ENCODE results near the gene MAP4. TPM values are rescaled to one million over a fixed set of nuclear protein-coding genes. Genes with fewer than 3 reads are reported as not detected.

Gene MAP4
- polyA plus RNA-seq, 3 donors, result 6.2 to 24.1 (median 18.4) TPM

DNA sequence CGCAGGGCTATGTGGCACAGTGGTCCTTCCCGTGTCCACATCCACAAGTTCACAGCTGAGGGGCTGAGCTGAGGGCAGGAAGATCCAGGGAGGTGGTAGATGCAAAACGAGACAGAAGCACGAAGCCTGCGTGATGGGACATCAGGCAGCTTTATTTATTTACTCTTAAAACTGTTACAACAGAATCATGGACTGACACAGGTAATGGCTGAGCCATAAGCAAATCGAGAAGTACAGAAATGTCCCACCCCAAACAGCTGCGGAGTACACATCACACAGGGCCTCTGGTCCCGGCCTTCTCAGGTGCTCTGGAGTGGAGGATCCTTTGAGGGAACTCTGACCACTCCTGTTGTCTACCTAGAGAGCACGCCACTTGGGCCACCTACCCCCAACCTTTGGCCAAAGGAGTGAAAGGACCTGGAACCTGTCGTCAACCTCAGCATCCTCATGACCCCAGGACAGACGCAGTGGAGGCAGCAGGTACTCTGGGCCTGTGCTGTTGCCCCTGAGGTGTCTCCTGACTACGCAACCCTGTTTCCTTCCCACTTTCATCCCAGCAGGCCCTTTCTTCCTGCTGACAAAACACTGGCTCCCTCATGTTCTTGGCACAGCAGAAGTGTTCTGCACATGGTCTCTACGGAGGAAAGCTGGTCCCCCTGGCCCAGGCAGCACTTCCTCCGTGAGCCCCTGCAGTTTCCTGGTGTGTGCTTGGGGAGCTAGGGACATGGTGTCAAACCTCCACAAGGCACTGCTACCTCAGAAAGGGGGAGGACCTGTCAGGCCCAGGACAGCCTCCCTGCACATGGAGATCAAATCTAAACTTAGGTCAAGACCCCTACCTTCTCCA lies 165.4 kb downstream of the MAP4 start:
- H3K9ac ChIP-seq (ENCODE audit: insufficient read depth, low read length, poor library complexity, severe bottlenecking), result no peak overlapping the region
- TF ChIP-seq CTCF (IDR thresholded peaks at IDR 0.05), result no peak
- H3K4me3 Mint-ChIP-seq, result no peak overlapping the region

DNA sequence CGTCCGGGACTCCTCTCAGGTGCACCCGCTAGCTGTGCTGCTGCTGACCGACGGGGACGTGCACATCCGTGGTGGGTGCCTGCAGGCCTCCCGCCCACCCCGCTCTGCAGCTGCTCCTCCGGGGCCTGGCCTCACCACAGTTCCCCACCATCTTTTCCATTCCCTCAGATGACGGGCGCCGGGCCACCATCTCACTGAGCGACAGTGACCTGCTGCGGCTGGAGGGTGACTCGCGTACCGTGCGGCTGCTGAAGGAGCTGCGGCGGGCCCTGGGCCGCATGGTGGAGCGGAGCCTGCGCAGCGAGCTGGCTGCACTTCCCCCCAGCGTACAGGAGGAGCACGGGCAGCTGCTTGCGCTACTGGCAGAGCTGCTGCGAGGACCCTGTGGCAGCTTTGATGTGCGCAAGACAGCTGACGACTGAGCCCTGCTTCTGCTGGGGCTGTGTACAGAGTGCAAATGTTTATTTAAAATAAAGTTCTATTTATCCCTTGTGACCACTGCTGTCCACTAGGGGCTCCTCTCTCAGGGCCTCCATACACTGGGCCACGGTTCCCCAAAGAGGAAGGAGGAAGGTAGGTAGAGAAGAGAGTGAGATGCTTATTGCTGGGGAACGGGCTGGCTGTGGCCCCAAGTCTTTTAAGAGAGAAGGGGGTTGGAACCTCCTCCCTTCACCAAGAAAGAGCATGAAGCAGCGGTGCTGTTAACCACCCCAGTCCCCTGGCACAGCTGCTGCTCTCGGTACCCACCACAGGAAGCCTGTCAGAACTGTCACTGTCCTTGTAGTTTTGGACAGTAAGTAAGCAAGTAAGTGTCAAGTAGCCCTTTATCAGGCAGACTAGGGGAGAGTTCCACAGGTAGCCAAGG lies 166.3 kb downstream of the MAP4 start:
- Histone ChIP-seq H3K27ac (ENCODE audit: low read depth in 1 of 2, low read length in 2 of 2) (no peak overlapping the region), H3K36me3 (replicated peaks in 1 of 2; ENCODE audit: control insufficient read depth in 1 of 2, insufficient read depth in 2 of 2, low read length in 2 of 2) (peaks cover 75 to 97% of the 10 kb centered on the region in 2 donors), H3K27me3 (ENCODE audit: control insufficient read depth in 2 of 2, insufficient read depth in 2 of 2, low read length in 2 of 2) (no peaks in the 10 kb centered on the region), H2AFZ (ENCODE audit: insufficient read depth, low read depth, low read length, poor library complexity, severe bottlenecking) (no peak overlapping the region), H3K9me3 (replicated peaks in 1 of 2; ENCODE audit: control insufficient read depth in 1 of 2, insufficient read depth in 1 of 2, low read length in 2 of 2) (no peaks in the 10 kb centered on the region), H3K4me1 (ENCODE audit: control insufficient read depth in 1 of 2, insufficient read depth in 2 of 2, low read length in 2 of 2) (no peaks in the 10 kb centered on the region), H3K4me3 (replicated peaks in 1 of 3; ENCODE audit: low read depth in 2 of 3, low read length in 3 of 3) (no peak overlapping the region), H3K79me2 (ENCODE audit: insufficient read depth, low read length) (no peaks in the 10 kb centered on the region), H4K20me1 (ENCODE audit: insufficient read depth, low read length) (peaks cover 4% of the 10 kb centered on the region), H3K9ac (ENCODE audit: insufficient read depth, low read length, poor library complexity, severe bottlenecking) (no peak overlapping the region), H3K4me2 (replicated peaks; ENCODE audit: extremely low read depth, low read length, poor library complexity, severe bottlenecking) (no peak overlapping the region)
- Mint-ChIP-seq H3K4me3 (no peak overlapping the region), H3K36me3 (peaks cover 71 to 97% of the 10 kb centered on the region in 2 donors), H3K27ac (peak overlapping the region in 3 of 7 donors; percentile 53 to 63 (median 57)), H3K4me1 (peaks cover 3% of the 10 kb centered on the region), H3K9me3 (no peaks in the 10 kb centered on the region), H3K27me3 (ENCODE audit: low read depth in 3 of 3) (peaks cover 0 to 3% (median 0%) of the 10 kb centered on the region in 3 donors)
- WGBS (ENCODE audit: insufficient coverage), result 96% methylated on average over 27 of the region's 35 CpGs
- no peak for DNase-seq
- intact Hi-C loops (cut with micrococcal nuclease), result no loop called here
- TF ChIP-seq CTCF (IDR thresholded peaks at IDR 0.05), result peak; percentile 34

More for the DNA sequence above, 165.4 kb downstream of the MAP4 start:
- no peaks in the 10 kb centered on the region for H3K27me3 Mint-ChIP-seq (ENCODE audit: low read depth in 3 of 3)
- H3K36me3 Mint-ChIP-seq, result peaks cover 74 to 96% of the 10 kb centered on the region in 2 donors
- intact Hi-C loops (cut with micrococcal nuclease), result no loop called here
- no peak overlapping the region for H3K4me3 ChIP-seq (replicated peaks in 1 of 3; ENCODE audit: low read depth in 2 of 3, low read length in 3 of 3)
- no peaks in the 10 kb centered on the region for H3K79me2 ChIP-seq (ENCODE audit: insufficient read depth, low read length)
- H3K9me3 ChIP-seq (replicated peaks in 1 of 2; ENCODE audit: control insufficient read depth in 1 of 2, insufficient read depth in 1 of 2, low read length in 2 of 2), result no peaks in the 10 kb centered on the region
- no peaks in the 10 kb centered on the region for H3K4me1 ChIP-seq (ENCODE audit: control insufficient read depth in 1 of 2, insufficient read depth in 2 of 2, low read length in 2 of 2)
- no peak overlapping the region for H3K4me2 ChIP-seq (replicated peaks; ENCODE audit: extremely low read depth, low read length, poor library complexity, severe bottlenecking)
- H2AFZ ChIP-seq (ENCODE audit: insufficient read depth, low read depth, low read length, poor library complexity, severe bottlenecking), result no peak overlapping the region
- H3K27me3 ChIP-seq (ENCODE audit: control insufficient read depth in 2 of 2, insufficient read depth in 2 of 2, low read length in 2 of 2), result no peaks in the 10 kb centered on the region
- H3K27ac Mint-ChIP-seq, result peak overlapping the region in 5 of 7 donors; percentile 26 to 73 (median 65)
- H3K36me3 ChIP-seq (replicated peaks in 1 of 2; ENCODE audit: control insufficient read depth in 1 of 2, insufficient read depth in 2 of 2, low read length in 2 of 2), result peaks cover 77 to 97% of the 10 kb centered on the region in 2 donors
- H3K4me1 Mint-ChIP-seq, result peaks cover 3% of the 10 kb centered on the region
- peaks cover 4% of the 10 kb centered on the region for H4K20me1 ChIP-seq (ENCODE audit: insufficient read depth, low read length)
- no peak for DNase-seq
- WGBS (ENCODE audit: insufficient coverage), result 65% methylated on average over 7 of the region's 14 CpGs
- peak overlapping the region in 1 of 2 donors; percentile 45 for H3K27ac ChIP-seq (ENCODE audit: low read depth in 1 of 2, low read length in 2 of 2)
- no peaks in the 10 kb centered on the region for H3K9me3 Mint-ChIP-seq

All from CD14-positive monocyte (primary cell).